ENCODE data around the gene PLK5. TPM values are rescaled to one million over a fixed set of nuclear protein-coding genes. Genes with fewer than 3 reads are reported as not detected.

Gene PLK5
- total and polyA plus RNA-seq, 2 experiments from 2014 or later: 0.97 to 1.2 TPM

GRCh38 chr19:1526066-1526778, 2.3 kb downstream of the PLK5 start (continued):
- TF ChIP-seq, protein P1, sequence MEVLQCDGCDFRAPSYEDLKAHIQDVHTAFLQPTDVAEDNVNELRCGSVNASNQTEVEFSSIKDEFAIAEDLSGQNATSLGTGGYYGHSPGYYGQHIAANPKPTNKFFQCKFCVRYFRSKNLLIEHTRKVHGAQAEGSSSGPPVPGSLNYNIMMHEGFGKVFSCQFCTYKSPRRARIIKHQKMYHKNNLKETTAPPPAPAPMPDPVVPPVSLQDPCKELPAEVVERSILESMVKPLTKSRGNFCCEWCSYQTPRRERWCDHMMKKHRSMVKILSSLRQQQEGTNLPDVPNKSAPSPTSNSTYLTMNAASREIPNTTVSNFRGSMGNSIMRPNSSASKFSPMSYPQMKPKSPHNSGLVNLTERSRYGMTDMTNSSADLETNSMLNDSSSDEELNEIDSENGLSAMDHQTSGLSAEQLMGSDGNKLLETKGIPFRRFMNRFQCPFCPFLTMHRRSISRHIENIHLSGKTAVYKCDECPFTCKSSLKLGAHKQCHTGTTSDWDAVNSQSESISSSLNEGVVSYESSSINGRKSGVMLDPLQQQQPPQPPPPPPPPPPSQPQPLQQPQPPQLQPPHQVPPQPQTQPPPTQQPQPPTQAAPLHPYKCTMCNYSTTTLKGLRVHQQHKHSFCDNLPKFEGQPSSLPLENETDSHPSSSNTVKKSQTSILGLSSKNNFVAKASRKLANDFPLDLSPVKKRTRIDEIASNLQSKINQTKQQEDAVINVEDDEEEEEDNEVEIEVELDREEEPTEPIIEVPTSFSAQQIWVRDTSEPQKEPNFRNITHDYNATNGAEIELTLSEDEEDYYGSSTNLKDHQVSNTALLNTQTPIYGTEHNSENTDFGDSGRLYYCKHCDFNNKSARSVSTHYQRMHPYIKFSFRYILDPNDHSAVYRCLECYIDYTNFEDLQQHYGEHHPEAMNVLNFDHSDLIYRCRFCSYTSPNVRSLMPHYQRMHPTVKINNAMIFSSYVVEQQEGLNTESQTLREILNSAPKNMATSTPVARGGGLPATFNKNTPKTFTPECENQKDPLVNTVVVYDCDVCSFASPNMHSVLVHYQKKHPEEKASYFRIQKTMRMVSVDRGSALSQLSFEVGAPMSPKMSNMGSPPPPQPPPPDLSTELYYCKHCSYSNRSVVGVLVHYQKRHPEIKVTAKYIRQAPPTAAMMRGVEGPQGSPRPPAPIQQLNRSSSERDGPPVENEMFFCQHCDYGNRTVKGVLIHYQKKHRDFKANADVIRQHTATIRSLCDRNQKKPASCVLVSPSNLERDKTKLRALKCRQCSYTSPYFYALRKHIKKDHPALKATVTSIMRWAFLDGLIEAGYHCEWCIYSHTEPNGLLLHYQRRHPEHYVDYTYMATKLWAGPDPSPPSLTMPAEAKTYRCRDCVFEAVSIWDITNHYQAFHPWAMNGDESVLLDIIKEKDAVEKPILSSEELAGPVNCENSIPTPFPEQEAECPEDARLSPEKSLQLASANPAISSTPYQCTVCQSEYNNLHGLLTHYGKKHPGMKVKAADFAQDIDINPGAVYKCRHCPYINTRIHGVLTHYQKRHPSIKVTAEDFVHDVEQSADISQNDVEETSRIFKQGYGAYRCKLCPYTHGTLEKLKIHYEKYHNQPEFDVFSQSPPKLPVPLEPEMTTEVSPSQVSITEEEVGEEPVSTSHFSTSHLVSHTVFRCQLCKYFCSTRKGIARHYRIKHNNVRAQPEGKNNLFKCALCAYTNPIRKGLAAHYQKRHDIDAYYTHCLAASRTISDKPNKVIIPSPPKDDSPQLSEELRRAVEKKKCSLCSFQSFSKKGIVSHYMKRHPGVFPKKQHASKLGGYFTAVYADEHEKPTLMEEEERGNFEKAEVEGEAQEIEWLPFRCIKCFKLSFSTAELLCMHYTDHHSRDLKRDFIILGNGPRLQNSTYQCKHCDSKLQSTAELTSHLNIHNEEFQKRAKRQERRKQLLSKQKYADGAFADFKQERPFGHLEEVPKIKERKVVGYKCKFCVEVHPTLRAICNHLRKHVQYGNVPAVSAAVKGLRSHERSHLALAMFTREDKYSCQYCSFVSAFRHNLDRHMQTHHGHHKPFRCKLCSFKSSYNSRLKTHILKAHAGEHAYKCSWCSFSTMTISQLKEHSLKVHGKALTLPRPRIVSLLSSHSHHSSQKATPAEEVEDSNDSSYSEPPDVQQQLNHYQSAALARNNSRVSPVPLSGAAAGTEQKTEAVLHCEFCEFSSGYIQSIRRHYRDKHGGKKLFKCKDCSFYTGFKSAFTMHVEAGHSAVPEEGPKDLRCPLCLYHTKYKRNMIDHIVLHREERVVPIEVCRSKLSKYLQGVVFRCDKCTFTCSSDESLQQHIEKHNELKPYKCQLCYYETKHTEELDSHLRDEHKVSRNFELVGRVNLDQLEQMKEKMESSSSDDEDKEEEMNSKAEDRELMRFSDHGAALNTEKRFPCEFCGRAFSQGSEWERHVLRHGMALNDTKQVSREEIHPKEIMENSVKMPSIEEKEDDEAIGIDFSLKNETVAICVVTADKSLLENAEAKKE (CRISPR knock-in tag; IDR thresholded peaks at IDR 0.05): no peak
- TF ChIP-seq EZH2phosphoT487 (IDR thresholded peaks at IDR 0.05; ENCODE audit: unreplicated experiment) (no peak), ZNF114 (CRISPR knock-in tag; IDR thresholded peaks at IDR 0.05) (no peak), POLR2AphosphoS5 (IDR thresholded peaks at IDR 0.05; ENCODE audit: low read depth) (no peak), NANOG (IDR thresholded peaks at IDR 0.05; ENCODE audit: borderline replicate concordance) (no peak)

DNA sequence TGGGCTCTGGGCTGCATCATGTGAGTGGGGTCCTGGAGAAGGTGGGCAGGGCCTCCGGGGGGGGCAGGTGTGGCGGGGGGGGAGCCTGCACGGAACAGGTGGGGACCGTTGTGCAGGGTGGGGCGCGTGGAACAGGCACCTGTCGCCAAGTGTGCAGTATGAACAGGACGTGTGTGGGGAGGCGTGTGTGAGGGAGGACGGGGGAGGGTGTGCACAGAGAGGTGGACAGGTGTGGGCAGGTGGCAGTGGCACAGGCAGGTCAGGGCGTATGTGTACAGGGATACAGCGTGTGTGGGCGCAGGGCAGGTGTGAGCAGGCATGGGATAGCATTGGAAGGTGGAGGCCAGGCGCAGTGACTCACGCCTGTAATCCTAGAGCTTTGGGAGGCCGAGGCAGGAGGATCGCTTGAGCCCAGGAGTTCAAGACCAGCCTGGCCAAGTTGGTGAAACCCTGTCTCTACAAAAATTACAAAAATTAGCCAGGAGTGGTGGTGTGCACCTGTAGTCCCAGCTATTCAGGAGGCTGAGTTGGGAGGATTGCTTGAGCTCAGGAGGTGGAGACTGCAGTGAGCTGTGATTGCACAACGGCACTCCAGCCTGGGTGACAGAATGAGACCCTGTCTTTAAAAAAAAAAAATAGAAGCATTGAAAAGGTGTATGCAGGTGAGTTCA, 3.2 kb downstream of the PLK5 start:
- Mint-ChIP-seq H3K9me3 (peaks cover 3% of the 10 kb centered on the region; the same call in 1 of the 3 replicates), H3K27me3 (ENCODE audit: insufficient read depth, low read depth, poor library complexity) (peaks cover 38% of the 10 kb centered on the region), H3K36me3 (ENCODE audit: low read depth) (peaks cover 4% of the 10 kb centered on the region; the same call in 1 of the 3 replicates), H3K4me1 (peaks cover 6% of the 10 kb centered on the region; the same call in 2 of the 3 replicates), H3K4me3 (no peak overlapping the region), H3K27ac (no peak overlapping the region)
- H3K9me2 ChIP-seq (ENCODE audit: insufficient read depth): no peaks in the 10 kb centered on the region
- H4K20me1 ChIP-seq (replicated peaks; ENCODE audit: insufficient read depth): no peaks in the 10 kb centered on the region
- H3K36me3 ChIP-seq (ENCODE audit: insufficient read depth): no peaks in the 10 kb centered on the region
- no peak overlapping the region for H3K4me2 ChIP-seq
- no peak overlapping the region for H3K4me3 ChIP-seq
- H3K4me1 ChIP-seq (ENCODE audit: insufficient read depth): no peaks in the 10 kb centered on the region
- TF ChIP-seq ZNF114 (CRISPR knock-in tag; IDR thresholded peaks at IDR 0.05) (no peak), STAT1 (IDR thresholded peaks at IDR 0.05; ENCODE audit: unreplicated experiment) (no peak)
- H2AFZ ChIP-seq: no peak overlapping the region
- peaks cover 25% of the 10 kb centered on the region for H3K27me3 ChIP-seq (ENCODE audit: insufficient read depth)
- H3K27ac ChIP-seq (ENCODE audit: low read depth): no peak overlapping the region
- H3K79me2 ChIP-seq (replicated peaks; ENCODE audit: insufficient read depth): no peaks in the 10 kb centered on the region
- DNase-seq (ENCODE audit: low spot score): no peak
- 0 out of 2 replicates have a peak, but pooled peaks cover 4% of the 10 kb centered on the region for H3F3A ChIP-seq (replicated peaks; ENCODE audit: low read depth)
- no peak for ATAC-seq

Measured in GM23338 (cell line).